ENCODE measurements around the gene GPD1. TPM values are rescaled to one million over a fixed set of nuclear protein-coding genes. Genes with fewer than 3 reads are reported as not detected.

Gene GPD1
- total RNA-seq, 1 experiment from 2014 or later: 1.5 TPM

- CTCF ChIA-PET: interaction anchor here (0.7 to 2.0 kb wide), 2 partner anchors 30 to 32 kb away, joined by 3 to 10 read pairs; partner anchors contain the start of gene COX14
- no TSS peak for BruUV-seq (replicated peaks)
- Mint-ChIP-seq H3K4me3 (ENCODE audit: unreplicated experiment) (no peak overlapping the region), H3K27me3 (ENCODE audit: insufficient read depth, unreplicated experiment) (no peaks in the 10 kb centered on the region), H3K4me1 (ENCODE audit: low read depth, unreplicated experiment) (peaks cover 38% of the 10 kb centered on the region), H3K27ac (ENCODE audit: unreplicated experiment) (no peak overlapping the region), H3K36me3 (ENCODE audit: insufficient read depth, unreplicated experiment) (peaks cover 7% of the 10 kb centered on the region), H3K9me3 (ENCODE audit: unreplicated experiment) (no peaks in the 10 kb centered on the region)
- Histone ChIP-seq H3K4me3 (ENCODE audit: low read depth, low read length) (no peak overlapping the region), H3K27me3 (replicated peaks; ENCODE audit: control insufficient read depth, insufficient read depth, low read length) (no peaks in the 10 kb centered on the region), H3K9me3 (no peaks in the 10 kb centered on the region), H3K36me3 (ENCODE audit: control insufficient read depth, insufficient read depth, low read length) (peaks cover 2% of the 10 kb centered on the region; the same call in 1 of the 2 replicates), H3K4me1 (peaks cover 54% of the 10 kb centered on the region)
- POLR2A ChIA-PET: no interaction called here
- intact Hi-C loops (cut with micrococcal nuclease; ENCODE audit: unreplicated experiment): no loop called here
- TF ChIP-seq CTCF (IDR thresholded peaks at IDR 0.05; ENCODE audit: insufficient read depth in 1 of 2, low read depth in 1 of 2, low read length in 1 of 2, severe bottlenecking in 1 of 2, unreplicated experiment in 1 of 2): no peak
- DNase-seq: no peak
These were observed 24.0 kb upstream of the GPD1 start for GRCh38 chr12:50079771-50080170.

- no peak overlapping the region for H3K4me3 Mint-ChIP-seq (ENCODE audit: unreplicated experiment)
- no peaks in the 10 kb centered on the region for H3K9me3 Mint-ChIP-seq (ENCODE audit: unreplicated experiment)
- no peaks in the 10 kb centered on the region for H3K27me3 ChIP-seq (replicated peaks; ENCODE audit: control insufficient read depth, insufficient read depth, low read length)
- H3K36me3 Mint-ChIP-seq (ENCODE audit: insufficient read depth, unreplicated experiment): peaks cover 12% of the 10 kb centered on the region
- no peak for TF ChIP-seq CTCF (IDR thresholded peaks at IDR 0.05; ENCODE audit: insufficient read depth in 1 of 2, low read depth in 1 of 2, low read length in 1 of 2, severe bottlenecking in 1 of 2, unreplicated experiment in 1 of 2)
- H3K36me3 ChIP-seq (ENCODE audit: control insufficient read depth, insufficient read depth, low read length): peaks cover 2% of the 10 kb centered on the region; the same call in 1 of the 2 replicates
- POLR2A ChIA-PET: no interaction called here
- peak overlapping the region; percentile 93 for H3K27ac Mint-ChIP-seq (ENCODE audit: unreplicated experiment)
- CTCF ChIA-PET: no interaction called here
- H3K27me3 Mint-ChIP-seq (ENCODE audit: insufficient read depth, unreplicated experiment): no peaks in the 10 kb centered on the region
- no peaks in the 10 kb centered on the region for H3K9me3 ChIP-seq
- peaks cover 40% of the 10 kb centered on the region for H3K4me1 ChIP-seq
- peaks cover 32% of the 10 kb centered on the region for H3K4me1 Mint-ChIP-seq (ENCODE audit: low read depth, unreplicated experiment)
- intact Hi-C loops (cut with micrococcal nuclease; ENCODE audit: unreplicated experiment): no loop called here
- no TSS peak for BruUV-seq (replicated peaks)
- H3K4me3 ChIP-seq (ENCODE audit: low read depth, low read length): no peak overlapping the region
- DNase-seq: no peak
These were observed 22.6 kb upstream of the GPD1 start for GRCh38 chr12:50081096-50081808.

- peak overlapping the region; percentile 93 for H3K27ac Mint-ChIP-seq (ENCODE audit: unreplicated experiment)
- peaks cover 37% of the 10 kb centered on the region for H3K4me1 Mint-ChIP-seq (ENCODE audit: low read depth, unreplicated experiment)
- Histone ChIP-seq H3K36me3 (ENCODE audit: control insufficient read depth, insufficient read depth, low read length) (peaks cover 8% of the 10 kb centered on the region), H3K9me3 (no peaks in the 10 kb centered on the region), H3K4me1 (peaks cover 40% of the 10 kb centered on the region), H3K27me3 (replicated peaks; ENCODE audit: control insufficient read depth, insufficient read depth, low read length) (no peaks in the 10 kb centered on the region), H3K4me3 (ENCODE audit: low read depth, low read length) (no peak overlapping the region)
- no peaks in the 10 kb centered on the region for H3K9me3 Mint-ChIP-seq (ENCODE audit: unreplicated experiment)
- H3K4me3 Mint-ChIP-seq (ENCODE audit: unreplicated experiment): peak overlapping the region; percentile 68
- no TSS peak for BruUV-seq (replicated peaks)
- POLR2A ChIA-PET: interaction anchor here (0.5 to 1.7 kb wide), 8 partner anchors 12 to 342 kb away, joined by 3 to 19 read pairs (median 4); partner anchors contain the start of genes COX14, RACGAP1 and TMBIM6
- peak; percentile 87 to 93 for DNase-seq
- no peaks in the 10 kb centered on the region for H3K27me3 Mint-ChIP-seq (ENCODE audit: insufficient read depth, unreplicated experiment)
- intact Hi-C loops (cut with micrococcal nuclease; ENCODE audit: unreplicated experiment): no loop called here
- peaks cover 26% of the 10 kb centered on the region for H3K36me3 Mint-ChIP-seq (ENCODE audit: insufficient read depth, unreplicated experiment)
- peak in 1 of 2 experiments; percentile 10 for TF ChIP-seq CTCF (IDR thresholded peaks at IDR 0.05; ENCODE audit: insufficient read depth in 1 of 2, low read depth in 1 of 2, low read length in 1 of 2, severe bottlenecking in 1 of 2, unreplicated experiment in 1 of 2)
- CTCF ChIA-PET: interaction anchor here (0.5 to 2.1 kb wide), 23 partner anchors 8 to 951 kb away, joined by 3 to 47 read pairs (median 3); partner anchors contain the start of genes CERS5 and COX14
These were observed 21.2 kb upstream of the GPD1 start for GRCh38 chr12:50082644-50083043.

Measured in Caco-2 (cell line).